ENCODE measurements around the gene IL1R2.

IL1R2 gene

DNA sequence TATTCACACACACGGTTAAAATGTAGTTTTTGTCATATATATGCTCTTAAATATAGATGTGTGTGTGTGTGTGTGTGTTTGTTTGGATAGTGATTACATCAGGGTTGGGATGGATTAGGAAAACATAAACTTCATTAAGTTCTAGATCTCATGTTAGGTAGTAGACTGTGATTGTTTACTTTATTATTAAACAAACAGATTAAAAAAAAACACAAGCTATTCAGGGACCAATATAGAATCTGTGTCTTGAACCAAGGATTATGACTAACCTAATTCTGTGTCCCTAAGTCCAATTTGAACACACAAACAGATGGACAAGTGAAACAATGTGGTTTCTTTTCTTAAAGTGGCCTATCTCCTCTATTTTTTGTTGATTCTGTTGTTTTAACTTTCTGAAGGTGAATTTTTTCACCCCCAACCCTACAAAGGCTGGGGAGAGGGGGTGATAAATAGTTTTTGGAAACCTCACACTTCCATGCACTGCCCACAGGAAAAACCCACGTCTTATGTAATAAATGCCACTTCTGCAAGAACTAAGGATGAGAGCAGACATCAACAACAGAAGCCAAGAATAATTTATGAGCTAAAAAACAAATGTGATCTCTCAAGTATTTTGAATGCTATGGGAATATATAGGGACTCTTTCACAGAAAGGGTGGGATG is 40.7 kb downstream of the IL1R2 start:
- Histone ChIP-seq H3K36me3 (ENCODE audit: control insufficient read depth, low read length) (no peaks in the 10 kb centered on the region), H4K20me1 (ENCODE audit: control insufficient read depth, insufficient read depth, low read depth, low read length) (no peaks in the 10 kb centered on the region), H3K4me3 (ENCODE audit: low read length) (no peak overlapping the region), H3F3A (ENCODE audit: control insufficient read depth, insufficient read depth) (no peaks in the 10 kb centered on the region), H3K27ac (ENCODE audit: low read depth, low read length) (no peak overlapping the region), H3K9me3 (ENCODE audit: control insufficient read depth, insufficient read depth, low read length) (no peaks in the 10 kb centered on the region), H3K4me1 (ENCODE audit: control insufficient read depth, low read length) (no peaks in the 10 kb centered on the region), H3K9me2 (replicated peaks; ENCODE audit: control insufficient read depth, low read length) (no peaks in the 10 kb centered on the region), H3K79me2 (ENCODE audit: control insufficient read depth, low read length) (no peaks in the 10 kb centered on the region), H3K27me3 (ENCODE audit: control insufficient read depth, low read length) (no peaks in the 10 kb centered on the region), H3K4me2 (ENCODE audit: low read length) (no peak overlapping the region)
- TF ChIP-seq EZH2phosphoT487 (IDR thresholded peaks at IDR 0.05; ENCODE audit: borderline replicate concordance, low read length): no peak
- TF ChIP-seq, protein P1, sequence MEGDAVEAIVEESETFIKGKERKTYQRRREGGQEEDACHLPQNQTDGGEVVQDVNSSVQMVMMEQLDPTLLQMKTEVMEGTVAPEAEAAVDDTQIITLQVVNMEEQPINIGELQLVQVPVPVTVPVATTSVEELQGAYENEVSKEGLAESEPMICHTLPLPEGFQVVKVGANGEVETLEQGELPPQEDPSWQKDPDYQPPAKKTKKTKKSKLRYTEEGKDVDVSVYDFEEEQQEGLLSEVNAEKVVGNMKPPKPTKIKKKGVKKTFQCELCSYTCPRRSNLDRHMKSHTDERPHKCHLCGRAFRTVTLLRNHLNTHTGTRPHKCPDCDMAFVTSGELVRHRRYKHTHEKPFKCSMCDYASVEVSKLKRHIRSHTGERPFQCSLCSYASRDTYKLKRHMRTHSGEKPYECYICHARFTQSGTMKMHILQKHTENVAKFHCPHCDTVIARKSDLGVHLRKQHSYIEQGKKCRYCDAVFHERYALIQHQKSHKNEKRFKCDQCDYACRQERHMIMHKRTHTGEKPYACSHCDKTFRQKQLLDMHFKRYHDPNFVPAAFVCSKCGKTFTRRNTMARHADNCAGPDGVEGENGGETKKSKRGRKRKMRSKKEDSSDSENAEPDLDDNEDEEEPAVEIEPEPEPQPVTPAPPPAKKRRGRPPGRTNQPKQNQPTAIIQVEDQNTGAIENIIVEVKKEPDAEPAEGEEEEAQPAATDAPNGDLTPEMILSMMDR (IDR thresholded peaks at IDR 0.05; ENCODE audit: low read depth, low read length, poor library complexity, severe bottlenecking): no peak

DNA sequence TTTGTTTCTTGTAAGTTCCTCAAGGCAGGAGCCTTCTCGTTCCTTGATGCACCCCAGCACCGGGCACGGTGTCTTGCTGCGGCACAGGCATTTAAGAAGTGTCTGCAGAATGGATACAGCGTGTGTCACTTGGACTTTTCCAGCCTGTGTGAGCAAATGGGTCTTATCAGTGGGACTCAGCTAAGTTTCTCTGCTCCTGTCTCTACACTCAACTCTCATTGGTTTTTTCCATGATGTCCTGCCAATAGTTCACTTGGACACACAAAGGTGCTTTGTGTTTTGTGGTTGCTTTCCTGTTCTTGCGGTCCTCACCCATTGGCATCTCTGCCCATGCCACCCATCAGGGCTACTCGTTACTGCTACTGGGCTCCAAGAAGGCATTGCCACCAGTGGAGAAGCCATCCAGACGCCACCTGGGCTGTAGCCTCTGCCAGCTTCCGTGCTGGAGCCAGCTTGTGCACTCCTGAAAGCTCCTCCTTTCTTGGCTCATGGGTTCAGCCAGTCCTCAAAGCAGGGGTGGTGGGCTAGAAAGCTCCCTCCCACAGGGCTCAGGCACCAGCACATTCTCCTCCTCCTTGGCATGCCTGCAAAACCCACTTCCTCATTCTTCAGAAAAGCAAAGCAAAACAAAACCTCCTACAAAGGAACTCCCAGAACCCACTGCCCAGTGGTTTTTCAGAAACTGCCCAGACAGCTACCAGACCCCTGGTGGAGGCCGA is 41.4 kb downstream of the IL1R2 start:
- no peak for TF ChIP-seq EZH2phosphoT487 (IDR thresholded peaks at IDR 0.05; ENCODE audit: borderline replicate concordance, low read length)
- TF ChIP-seq, protein P1 (IDR thresholded peaks at IDR 0.05; ENCODE audit: low read depth, low read length, poor library complexity, severe bottlenecking): no peak
- no peaks in the 10 kb centered on the region for H3K4me1 ChIP-seq (ENCODE audit: control insufficient read depth, low read length)

DNA sequence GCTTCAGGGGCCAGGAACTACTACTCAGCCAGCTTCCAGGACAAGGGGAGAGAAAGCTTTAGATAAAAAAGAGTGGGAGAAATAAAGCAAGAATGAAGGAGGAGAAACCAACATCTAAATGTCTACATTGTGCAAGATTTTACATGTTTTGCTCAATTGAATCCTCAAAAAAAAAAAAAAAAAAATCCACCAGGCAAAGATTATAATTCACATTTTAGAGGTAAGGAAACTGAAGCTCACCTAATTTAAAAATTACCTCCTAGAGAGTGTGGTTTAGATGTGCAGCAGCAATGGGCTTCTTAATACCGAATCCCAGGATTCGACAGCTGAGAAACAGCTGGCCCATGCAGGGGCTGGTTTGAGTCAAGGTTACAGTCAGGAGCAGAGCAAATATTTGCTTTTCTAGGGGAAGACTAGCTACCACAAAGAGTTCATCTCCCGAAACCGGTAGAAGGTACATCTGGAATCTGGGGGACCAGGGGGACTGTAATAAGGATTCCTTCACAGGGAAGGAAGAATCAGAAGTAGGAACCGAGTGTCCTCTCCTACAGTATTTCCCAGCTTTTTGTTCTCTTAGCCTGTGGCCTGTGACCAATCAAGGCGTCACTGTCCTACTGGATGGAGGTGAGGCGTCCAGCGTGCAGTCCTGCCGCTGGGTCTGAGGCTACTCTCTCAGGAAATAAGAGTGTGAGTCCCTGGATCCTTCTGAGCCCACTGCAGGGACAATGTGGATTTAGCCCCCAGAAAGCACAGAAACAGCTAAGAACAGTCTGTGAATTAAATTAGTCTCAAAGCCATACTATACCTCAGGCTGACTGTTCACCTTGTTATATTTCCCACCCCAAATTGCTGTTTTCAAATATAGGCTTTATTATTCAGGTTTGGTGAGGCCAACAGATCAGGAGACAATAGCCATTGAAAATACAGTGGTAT is 42.3 kb downstream of the IL1R2 start:
- H3F3A ChIP-seq (ENCODE audit: control insufficient read depth, insufficient read depth): no peaks in the 10 kb centered on the region
- H3K27me3 ChIP-seq (ENCODE audit: control insufficient read depth, low read length): no peaks in the 10 kb centered on the region
- H3K9me2 ChIP-seq (replicated peaks; ENCODE audit: control insufficient read depth, low read length): no peaks in the 10 kb centered on the region
- no peaks in the 10 kb centered on the region for H3K4me1 ChIP-seq (ENCODE audit: control insufficient read depth, low read length)
- no peaks in the 10 kb centered on the region for H4K20me1 ChIP-seq (ENCODE audit: control insufficient read depth, insufficient read depth, low read depth, low read length)
- H3K79me2 ChIP-seq (ENCODE audit: control insufficient read depth, low read length): no peaks in the 10 kb centered on the region
- TF ChIP-seq EZH2phosphoT487 (IDR thresholded peaks at IDR 0.05; ENCODE audit: borderline replicate concordance, low read length): no peak
- TF ChIP-seq, protein P1 (IDR thresholded peaks at IDR 0.05; ENCODE audit: low read depth, low read length, poor library complexity, severe bottlenecking): no peak
- no peak overlapping the region for H3K4me3 ChIP-seq (ENCODE audit: low read length)
- H3K9me3 ChIP-seq (ENCODE audit: control insufficient read depth, insufficient read depth, low read length): no peaks in the 10 kb centered on the region
- no peak overlapping the region for H3K27ac ChIP-seq (ENCODE audit: low read depth, low read length)
- no peaks in the 10 kb centered on the region for H3K36me3 ChIP-seq (ENCODE audit: control insufficient read depth, low read length)
- H3K4me2 ChIP-seq (ENCODE audit: low read length): no peak overlapping the region

More for the DNA sequence above, 41.4 kb downstream of the IL1R2 start:
- H3K9me2 ChIP-seq (replicated peaks; ENCODE audit: control insufficient read depth, low read length): no peaks in the 10 kb centered on the region
- no peaks in the 10 kb centered on the region for H4K20me1 ChIP-seq (ENCODE audit: control insufficient read depth, insufficient read depth, low read depth, low read length)
- H3K27me3 ChIP-seq (ENCODE audit: control insufficient read depth, low read length): no peaks in the 10 kb centered on the region
- no peak overlapping the region for H3K4me3 ChIP-seq (ENCODE audit: low read length)
- H3K4me2 ChIP-seq (ENCODE audit: low read length): no peak overlapping the region
- no peaks in the 10 kb centered on the region for H3K79me2 ChIP-seq (ENCODE audit: control insufficient read depth, low read length)
- H3K36me3 ChIP-seq (ENCODE audit: control insufficient read depth, low read length): no peaks in the 10 kb centered on the region
- no peaks in the 10 kb centered on the region for H3K9me3 ChIP-seq (ENCODE audit: control insufficient read depth, insufficient read depth, low read length)
- no peak overlapping the region for H3K27ac ChIP-seq (ENCODE audit: low read depth, low read length)
- no peaks in the 10 kb centered on the region for H3F3A ChIP-seq (ENCODE audit: control insufficient read depth, insufficient read depth)
